ENCODE measurements around the gene ZNF318.

- TF ChIP-seq CTCF (IDR thresholded peaks at IDR 0.05) (no peak), POLR2A (IDR thresholded peaks at IDR 0.05) (no peak)
These were observed 7.1 kb upstream of the ZNF318 start for GRCh38 chr6:43376551-43376981.

All from adrenal gland (tissue), 5 donors.